PC-9 (cell line): ENCODE data around the gene ITCH.

Experiments used
- CTCF ChIP-seq: fragments of 200-600 bp; sonication (generic); conservative IDR thresholded peaks from 2 replicates; pipeline ENCODE4 v1.6.1; 2017; ENCODE audit warnings: mixed run types, antibody characterized with exemption, mild to moderate bottlenecking, moderate library complexity
- EZH2 ChIP-seq: fragments of 200-600 bp; sonication (generic); IDR thresholded peaks from 2 replicates; pipeline ENCODE4 v1.8.0; 2017; ENCODE audit warnings: antibody characterized with exemption, low read depth

DNA sequence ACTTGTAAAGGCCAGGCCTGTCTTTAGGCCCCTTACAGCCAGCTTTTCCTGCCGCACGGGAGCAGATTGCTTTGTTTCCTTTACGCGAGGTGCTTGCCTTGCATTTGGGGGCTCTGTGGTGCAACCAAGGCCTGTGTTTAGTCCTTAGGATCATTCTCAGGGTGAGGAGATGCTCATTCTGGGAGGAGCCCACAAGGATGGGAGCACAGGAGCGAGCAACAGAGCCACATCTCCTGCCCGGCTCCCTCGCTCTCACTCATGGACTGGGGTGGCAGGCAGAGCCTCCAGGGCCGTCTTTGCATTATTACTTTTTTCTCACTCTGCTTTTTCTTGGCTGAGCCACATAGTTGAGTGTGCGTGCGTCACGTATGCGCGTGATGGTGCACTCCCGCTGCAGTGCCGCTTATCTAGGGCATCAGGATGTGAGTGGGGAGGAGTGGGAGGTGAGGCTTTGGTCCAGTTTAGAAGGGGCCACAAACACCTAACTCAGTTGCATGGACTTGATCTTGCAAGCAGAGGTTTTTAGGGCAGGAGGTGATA is 172.3 kb downstream of the ITCH start:
- no peak for TF ChIP-seq CTCF
- no peak for TF ChIP-seq EZH2
